Calu3 (cell line): ENCODE measurements around the gene ZBTB47. TPM values are rescaled to one million over a fixed set of nuclear protein-coding genes. Genes with fewer than 3 reads are reported as not detected.

Source experiments
- BruUV-seq: library from RNA; stranded (reverse); fragments of 400-500 nt; replicated peaks from 2 replicates; lab custom pipeline; 2021; lab: Mats Ljungman, UMichigan
- CTCF ChIA-PET: fragments of 300-600 bp; sonication (Branson Sonifier 250); formaldehyde crosslinking; loops from one replicate; lab custom pipeline; 2022; ENCODE audit warnings: antibody characterized with exemption; lab: Charles Lee
- DNase-seq: peaks from one replicate; pipeline ENCODE4 v3.0.0; 2022
- H3K27ac Mint-ChIP-seq: one replicate; pipeline ENCODE4 v1.8.0; 2022; ENCODE audit warnings: mixed read lengths; ENCODE audit not compliant: unreplicated experiment
- H3K27me3 Mint-ChIP-seq: one replicate; pipeline ENCODE4 v1.8.0; 2022; ENCODE audit warnings: mixed read lengths; ENCODE audit not compliant: unreplicated experiment
- H3K36me3 Mint-ChIP-seq: one replicate; pipeline ENCODE4 v1.8.0; 2022; ENCODE audit warnings: mild to moderate bottlenecking, moderate library complexity, mixed read lengths; ENCODE audit not compliant: insufficient read depth, unreplicated experiment
- H3K4me1 Mint-ChIP-seq: one replicate; pipeline ENCODE4 v1.8.0; 2022; ENCODE audit warnings: mild to moderate bottlenecking, low read depth, mixed read lengths; ENCODE audit not compliant: unreplicated experiment
- H3K4me3 Mint-ChIP-seq: one replicate; pipeline ENCODE4 v1.8.0; 2022; ENCODE audit warnings: mild to moderate bottlenecking, low read depth, moderate library complexity, mixed read lengths; ENCODE audit not compliant: unreplicated experiment
- H3K9me3 Mint-ChIP-seq: one replicate; pipeline ENCODE4 v1.8.0; 2022; ENCODE audit warnings: low read depth, mixed read lengths; ENCODE audit not compliant: unreplicated experiment
- CTCF ChIP-seq: fragments of 200-600 bp; IDR thresholded peaks from one replicate; pipeline ENCODE4 v1.8.0; 2022; ENCODE audit warnings: antibody characterized with exemption; ENCODE audit not compliant: unreplicated experiment
- intact Hi-C: fragments of 100-400 bp; cut with micrococcal nuclease; formaldehyde crosslinking; loops from one replicate; pipeline ENCODE4 v1.10.0; 2022; ENCODE audit not compliant: unreplicated experiment
- total RNA-seq: library from RNA; stranded (reverse); gene quantifications from 2 replicates; pipeline ENCODE4 v1.2.3, GENCODE V29; 2022

ZBTB47 gene
- total RNA-seq, 1 experiment from 2014 or later: 7.2 TPM

GRCh38 chr3:42647821-42648459 is 5.6 kb upstream of the ZBTB47 start:
- intact Hi-C loops: no loop called here
- Mint-ChIP-seq H3K4me1 (peaks cover 17% of the 10 kb centered on the region), H3K9me3 (no peaks in the 10 kb centered on the region), H3K27ac (no peak overlapping the region), H3K36me3 (peaks cover 17% of the 10 kb centered on the region), H3K27me3 (no peaks in the 10 kb centered on the region), H3K4me3 (no peak overlapping the region)
- CTCF ChIA-PET: no interaction called here
- no peak for DNase-seq
- BruUV-seq: no TSS peak
- TF ChIP-seq CTCF: no peak

DNA sequence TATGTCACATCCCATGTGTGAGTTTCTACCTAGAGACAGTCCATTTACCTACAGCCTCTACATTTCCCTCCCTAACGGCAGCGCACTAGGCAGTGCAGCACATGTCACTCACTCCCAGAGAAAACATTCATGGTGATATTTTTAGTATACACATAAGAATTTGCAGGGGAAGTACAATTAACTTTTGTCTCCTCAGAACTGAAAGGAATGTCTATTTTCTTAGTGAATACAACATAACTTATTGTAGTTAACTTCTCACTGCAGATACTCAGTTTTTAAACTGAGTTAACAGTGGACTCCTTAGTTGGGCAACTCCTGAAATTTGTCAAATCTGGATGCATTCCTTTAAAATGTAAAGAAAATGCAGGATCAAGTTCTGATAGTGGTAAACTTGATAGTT is 4.5 kb upstream of the ZBTB47 start:
- peaks cover 20% of the 10 kb centered on the region for H3K4me1 Mint-ChIP-seq
- peaks cover 26% of the 10 kb centered on the region for H3K36me3 Mint-ChIP-seq
- CTCF ChIA-PET: interaction anchor here (0.7 kb wide), 1 partner anchor 191 kb away, joined by 7 read pairs; no protein-coding TSS in a partner anchor
- H3K27me3 Mint-ChIP-seq: no peaks in the 10 kb centered on the region
- no peak for TF ChIP-seq CTCF
- no peak overlapping the region for H3K4me3 Mint-ChIP-seq
- no peaks in the 10 kb centered on the region for H3K9me3 Mint-ChIP-seq
- H3K27ac Mint-ChIP-seq: no peak overlapping the region
- BruUV-seq: no TSS peak
- intact Hi-C loops: no loop called here
- no peak for DNase-seq

DNA sequence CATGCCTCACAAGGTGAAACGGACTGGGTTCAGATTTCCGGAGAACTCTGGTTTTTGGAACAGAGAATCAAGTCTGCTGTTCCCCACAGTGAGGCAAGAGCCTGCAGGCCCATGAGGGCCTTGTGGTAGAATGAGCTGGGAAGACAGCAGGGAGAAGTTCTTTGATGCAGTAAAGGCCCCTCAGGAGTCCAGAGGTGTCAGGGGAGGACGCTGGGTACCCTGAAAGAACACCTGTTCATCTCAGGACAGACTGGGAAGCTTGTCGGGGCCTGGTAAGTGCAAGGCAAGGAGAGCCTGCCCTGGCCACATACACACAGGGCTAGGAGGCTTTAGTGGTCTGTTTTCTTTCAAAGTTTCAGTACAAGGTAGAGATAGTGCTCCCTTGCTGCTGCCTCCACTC is 3.7 kb upstream of the ZBTB47 start:
- intact Hi-C loops: no loop called here
- CTCF ChIA-PET: interaction anchor here (0.7 kb wide), 1 partner anchor 283 kb away, joined by 5 read pairs; no protein-coding TSS in a partner anchor
- H3K36me3 Mint-ChIP-seq: peaks cover 23% of the 10 kb centered on the region
- no peak for DNase-seq
- peaks cover 20% of the 10 kb centered on the region for H3K4me1 Mint-ChIP-seq
- H3K9me3 Mint-ChIP-seq: no peaks in the 10 kb centered on the region
- no peak for TF ChIP-seq CTCF
- BruUV-seq: no TSS peak
- no peaks in the 10 kb centered on the region for H3K27me3 Mint-ChIP-seq
- H3K4me3 Mint-ChIP-seq: no peak overlapping the region
- H3K27ac Mint-ChIP-seq: no peak overlapping the region

DNA sequence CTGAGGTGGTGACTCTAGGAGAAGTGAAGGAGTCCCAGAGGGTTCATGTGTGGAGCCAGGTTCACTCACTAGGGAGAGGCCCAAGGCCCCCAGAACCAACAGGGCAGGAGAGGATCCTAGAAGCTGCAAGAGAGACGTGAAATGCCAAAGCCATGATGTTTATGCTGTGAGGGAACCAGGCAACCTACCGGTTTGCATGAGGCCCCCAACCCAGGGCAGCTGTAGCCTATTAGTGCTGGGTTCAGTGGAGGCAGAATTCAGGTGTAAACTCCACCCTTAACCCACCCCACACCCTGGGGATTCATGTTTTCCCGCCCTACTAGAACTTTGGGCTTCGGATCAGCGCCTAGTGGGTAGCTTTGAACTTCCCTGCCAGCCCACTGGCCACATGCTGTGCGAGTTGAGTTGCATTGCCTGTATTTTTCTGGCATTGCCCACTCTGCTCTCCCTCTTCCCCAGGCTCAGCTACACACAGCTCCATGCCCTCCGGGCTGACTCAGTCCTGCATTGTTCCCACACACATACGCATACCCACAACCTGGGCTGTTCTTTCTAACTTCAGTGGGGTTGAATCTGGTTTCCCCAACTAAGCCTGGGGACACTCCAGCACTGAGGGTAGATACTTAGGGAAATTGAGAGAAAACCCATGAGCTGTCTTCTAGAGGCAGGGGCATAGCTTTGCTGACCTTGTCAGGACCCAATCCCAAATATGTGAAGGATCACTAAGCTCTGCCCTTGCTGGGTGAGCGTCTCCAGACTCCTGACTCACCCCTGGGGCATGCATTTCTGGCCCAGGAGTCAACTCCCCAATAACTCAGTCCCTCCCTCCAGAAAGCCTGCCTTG is 2.0 kb upstream of the ZBTB47 start:
- no peak overlapping the region for H3K27ac Mint-ChIP-seq
- CTCF ChIA-PET: interaction anchor here (1.5 to 1.7 kb wide), 2 partner anchors 15 to 93 kb away, joined by 3 to 7 read pairs; no protein-coding TSS in a partner anchor
- no peak for TF ChIP-seq CTCF
- DNase-seq: no peak
- no peaks in the 10 kb centered on the region for H3K9me3 Mint-ChIP-seq
- peaks cover 16% of the 10 kb centered on the region for H3K36me3 Mint-ChIP-seq
- no peaks in the 10 kb centered on the region for H3K27me3 Mint-ChIP-seq
- H3K4me1 Mint-ChIP-seq: peaks cover 20% of the 10 kb centered on the region
- intact Hi-C loops: loop anchor here (2.0 kb wide), 1 partner anchor 93 kb away; no protein-coding TSS in a partner anchor
- H3K4me3 Mint-ChIP-seq: no peak overlapping the region
- no TSS peak for BruUV-seq
